GM18861 (cell line): ENCODE data around the gene NEGR1.

Experiments used
- ATAC-seq: cut with Tn5 transposase; IDR thresholded peaks from one replicate; pipeline ENCODE4 v1.9.1; 2021; ENCODE audit not compliant: unreplicated experiment

NEGR1 gene

GRCh38 chr1:72235062-72235461 lies 47.3 kb downstream of the NEGR1 start:
- ATAC-seq = no peak

- ATAC-seq = no peak
Observed at GRCh38 chr1:72230746-72231145, 51.6 kb downstream of the NEGR1 start.

DNA sequence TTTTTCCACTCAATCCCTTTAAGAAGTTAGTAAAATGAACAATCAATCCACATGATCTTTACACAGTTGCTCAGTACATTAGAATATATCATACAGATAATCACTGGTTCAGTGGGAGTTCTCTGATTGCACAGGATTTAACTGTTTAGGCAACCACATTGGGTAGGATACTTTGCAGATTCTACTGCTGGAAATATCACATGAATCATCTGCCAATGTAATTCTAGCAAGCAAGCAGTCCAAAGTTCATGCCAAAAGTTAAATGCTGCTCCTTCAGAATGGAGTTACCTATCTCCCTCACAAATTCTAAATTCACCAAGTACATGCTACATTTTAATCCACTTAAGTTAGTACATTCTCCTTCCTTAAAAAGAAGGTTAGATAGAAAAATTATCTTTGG lies 52.4 kb downstream of the NEGR1 start:
- no peak for ATAC-seq

GRCh38 chr1:72227667-72228066 lies 54.7 kb downstream of the NEGR1 start:
- ATAC-seq = no peak

DNA sequence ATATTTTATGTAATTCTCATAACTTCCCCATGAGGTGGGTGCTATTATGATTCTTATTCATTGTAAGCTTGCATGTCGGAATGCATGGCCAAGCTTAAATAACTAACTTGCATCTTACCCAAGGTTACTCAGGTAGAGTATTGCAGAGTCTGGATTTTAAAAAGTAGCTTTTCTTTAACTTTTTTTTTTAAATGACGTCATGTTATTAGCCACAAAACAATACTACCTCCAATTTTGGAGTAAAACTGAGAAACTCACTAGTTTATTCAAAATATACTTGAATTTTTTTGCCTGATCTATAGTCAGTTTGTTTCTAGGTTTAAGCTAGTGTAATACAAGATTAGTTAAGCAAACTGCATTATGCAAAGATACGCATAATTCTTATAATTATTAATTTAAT lies 57.8 kb downstream of the NEGR1 start:
- ATAC-seq = no peak

- ATAC-seq = no peak
Observed at GRCh38 chr1:72221811-72222210, 60.5 kb downstream of the NEGR1 start.

GRCh38 chr1:72218141-72218739 lies 64.1 kb downstream of the NEGR1 start:
- ATAC-seq = no peak

GRCh38 chr1:72207059-72207458 lies 75.3 kb downstream of the NEGR1 start:
- ATAC-seq = no peak

DNA sequence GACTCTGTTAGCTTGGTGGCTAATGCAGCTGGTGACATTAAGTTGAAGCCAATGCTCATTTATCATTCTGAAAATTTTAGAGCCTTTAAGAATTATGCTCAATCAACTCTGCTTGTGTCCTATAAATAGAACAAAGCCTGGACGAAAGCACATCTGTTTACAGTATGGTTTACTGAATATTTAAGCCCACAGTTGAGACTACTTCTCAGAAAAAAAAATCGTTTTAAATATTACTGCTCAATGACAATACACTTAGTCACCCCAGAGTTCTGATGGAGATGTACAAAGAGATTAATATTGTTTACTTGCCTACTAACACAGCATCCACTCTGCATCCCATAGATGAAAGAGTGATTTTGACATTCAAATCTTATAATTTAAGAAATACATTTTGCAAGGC lies 79.6 kb downstream of the NEGR1 start:
- no peak for ATAC-seq

- no peak for ATAC-seq
Observed at GRCh38 chr1:72197786-72198185, 84.6 kb downstream of the NEGR1 start.

DNA sequence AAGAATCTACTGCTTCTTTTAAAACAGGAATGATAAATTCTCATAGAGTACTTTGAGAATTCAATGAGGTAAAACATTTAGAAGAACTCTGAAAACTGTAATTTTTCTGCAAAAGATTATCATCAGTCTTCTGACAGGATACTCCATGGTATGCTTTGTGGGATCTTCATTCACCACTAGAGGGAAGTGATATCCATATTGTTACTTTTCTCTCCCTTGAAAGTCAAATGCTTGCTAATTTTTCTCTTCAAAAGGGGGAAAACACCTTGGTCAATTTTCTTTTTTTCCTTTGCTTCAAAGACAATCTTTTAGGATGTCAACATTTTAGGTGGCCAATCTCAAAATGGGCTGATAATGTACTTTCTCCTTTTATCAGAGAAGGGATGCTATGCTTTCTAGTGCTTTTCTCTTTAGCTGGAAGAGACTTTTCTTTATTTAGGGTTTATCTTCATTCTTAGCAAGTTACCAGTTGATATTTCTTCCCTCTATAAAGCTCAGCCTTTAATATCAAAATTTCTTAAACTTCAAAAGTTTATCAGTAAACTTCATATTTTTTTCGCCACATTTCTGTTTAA lies 95.5 kb downstream of the NEGR1 start:
- no peak for ATAC-seq

GRCh38 chr1:72184099-72184701 lies 98.1 kb downstream of the NEGR1 start:
- ATAC-seq = no peak

- ATAC-seq = no peak
Observed at GRCh38 chr1:72182859-72183258, 99.5 kb downstream of the NEGR1 start.

DNA sequence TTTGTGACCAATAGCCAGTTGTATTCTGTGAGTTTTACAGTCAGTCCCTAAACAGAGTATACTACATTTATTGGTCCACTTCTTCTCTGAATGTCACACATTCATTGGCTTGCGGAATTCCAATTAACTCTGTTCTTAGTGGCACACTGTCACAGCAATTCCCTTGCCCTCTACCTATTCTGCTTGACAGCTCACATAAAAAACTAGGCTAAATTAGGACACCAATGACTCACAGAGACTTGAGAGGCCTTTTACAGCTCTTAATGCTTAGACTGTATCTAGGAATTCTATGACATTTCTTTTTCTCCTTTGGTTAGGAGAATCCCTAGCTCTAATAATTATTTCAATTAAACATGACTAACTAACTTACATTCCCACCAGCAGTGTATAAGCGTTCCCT lies 104.1 kb downstream of the NEGR1 start:
- no peak for ATAC-seq

DNA sequence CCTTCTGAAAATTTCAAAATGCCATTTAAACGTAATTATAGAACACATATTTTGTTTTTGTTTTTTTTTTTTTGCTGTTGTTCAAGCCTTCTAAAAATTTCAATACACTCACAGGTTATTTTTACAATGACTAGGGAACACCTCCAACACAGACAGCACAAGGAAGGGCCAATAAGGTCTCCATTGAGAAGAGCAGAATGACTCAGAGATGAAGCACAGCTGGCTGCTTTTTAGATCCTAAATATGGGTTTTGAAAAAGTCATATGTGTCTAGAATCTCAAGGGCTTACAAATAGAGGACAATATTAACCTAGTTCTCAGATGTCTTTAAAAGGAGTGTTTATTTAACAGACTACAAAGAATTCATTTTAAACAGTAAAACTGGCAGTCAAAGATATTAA lies 104.6 kb downstream of the NEGR1 start:
- ATAC-seq = no peak

DNA sequence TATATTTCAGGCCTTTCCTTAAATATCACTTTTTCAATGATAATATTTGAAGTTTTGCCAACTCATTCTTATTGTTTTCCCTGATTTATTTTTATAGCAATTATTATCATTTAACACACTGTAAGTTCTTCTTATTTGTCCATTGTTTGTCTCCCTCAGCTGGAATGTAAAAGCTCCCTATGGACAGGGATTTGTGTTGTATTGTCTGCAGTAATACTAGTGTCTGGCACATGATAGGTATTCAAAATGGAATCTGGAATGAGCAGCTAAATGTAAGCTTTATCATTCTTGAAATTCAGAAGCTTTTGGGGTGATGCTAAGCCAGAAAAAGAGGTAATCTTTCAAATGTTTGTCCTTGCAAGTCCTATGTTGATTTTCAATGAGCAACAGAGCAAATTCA lies 112.1 kb downstream of the NEGR1 start:
- no peak for ATAC-seq

- no peak for ATAC-seq
Observed at GRCh38 chr1:72166426-72166825, 115.9 kb downstream of the NEGR1 start.

- ATAC-seq = no peak
Observed at GRCh38 chr1:72150508-72150907, 131.8 kb downstream of the NEGR1 start.

DNA sequence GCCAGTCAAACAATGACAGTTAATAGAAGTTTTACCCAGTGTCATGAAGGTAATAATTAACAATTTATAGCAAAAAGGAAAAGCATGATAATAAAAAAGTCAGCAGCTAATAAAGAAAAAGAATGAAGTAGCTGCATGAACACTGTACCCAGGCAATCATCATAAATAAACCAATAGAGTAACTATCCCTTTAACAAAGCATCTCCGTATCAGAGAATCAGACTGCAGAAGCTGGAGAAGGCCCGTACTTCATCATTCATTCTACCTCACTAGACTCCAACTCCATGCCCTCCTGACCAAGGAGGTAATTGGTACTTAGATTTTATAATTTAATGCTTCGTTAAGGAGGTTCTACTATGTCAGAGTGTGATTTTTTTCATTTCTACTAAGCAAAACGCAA lies 140.5 kb downstream of the NEGR1 start:
- ATAC-seq = no peak

DNA sequence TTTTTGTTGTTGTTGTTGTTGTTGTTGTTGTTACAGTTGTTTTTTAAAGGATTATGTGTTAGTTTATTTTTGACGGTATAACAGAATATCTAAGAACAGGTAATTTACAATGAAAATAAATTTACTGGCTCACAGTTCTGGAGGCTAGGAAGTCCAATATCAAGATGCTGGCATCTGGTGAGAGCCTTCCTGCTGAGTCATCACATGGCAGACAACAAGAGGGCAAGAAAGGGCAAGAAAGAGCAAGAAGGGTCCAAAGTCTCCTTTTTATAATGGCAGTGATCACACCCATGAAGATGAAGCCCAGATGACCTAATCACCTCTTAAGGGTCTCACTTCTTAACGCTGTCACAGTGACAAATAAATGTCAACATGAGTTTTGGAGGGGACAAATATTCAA lies 142.1 kb downstream of the NEGR1 start:
- ATAC-seq = no peak

GRCh38 chr1:72137656-72138055 lies 144.7 kb downstream of the NEGR1 start:
- no peak for ATAC-seq

DNA sequence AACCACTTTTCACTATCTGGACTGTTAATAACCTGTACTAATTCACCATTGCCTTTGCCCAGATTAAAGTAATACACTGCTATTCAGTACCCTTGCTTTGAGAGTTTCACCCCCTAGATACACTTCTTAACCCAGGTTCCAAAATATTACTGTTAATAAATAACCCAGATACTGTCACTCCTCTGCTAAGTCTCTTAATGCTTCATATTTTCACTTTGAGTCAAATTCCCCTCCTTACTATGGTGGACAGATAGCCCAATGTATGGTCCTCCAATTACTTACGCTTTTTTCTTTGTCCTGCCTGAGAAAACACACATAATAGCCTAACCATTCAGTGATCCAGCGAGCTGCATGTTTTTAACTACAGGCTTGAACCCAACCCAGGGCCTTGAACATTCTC lies 152.5 kb downstream of the NEGR1 start:
- no peak for ATAC-seq
